Activated T-helper 2 cell treated with anti-CD3 and anti-CD28 coated beads, Interferon-gamma antibody, Interleukin-2, Interleukin-4, amounts not matched to agents 10 μg/mL and 5 μg/mL and 100 μg/mL, durations not matched to agents 14 hours and 24 hours and 36 hours (primary cell): ENCODE measurements around the gene TIGAR. TPM values are rescaled to one million over a fixed set of nuclear protein-coding genes. Genes with fewer than 3 reads are reported as not detected.

Source experiments
- total RNA-seq: library from RNA; stranded (reverse); gene quantifications from 2 replicates; pipeline ENCODE4 v1.2.3, GENCODE V29; 2022

TIGAR gene
- total RNA-seq, 1 donor from 2014 or later, result 8.7 TPM

Other genes with a start within 250 kb of the TIGAR start
- gene CCND2, start 47.5 kb upstream of the TIGAR start, total RNA-seq, result 557 and 561 TPM in 2 replicates
- not detected in 2 replicates for gene FGF23, start 58.5 kb downstream of the TIGAR start, total RNA-seq
- gene FGF6, start 124.6 kb downstream of the TIGAR start, total RNA-seq, result not detected in 2 replicates
- gene RAD51AP1, start 217.7 kb downstream of the TIGAR start, total RNA-seq, result 31.0 and 34.1 TPM in 2 replicates
- 30.1 and 34.4 TPM in 2 replicates for gene DYRK4, start 241.0 kb downstream of the TIGAR start, total RNA-seq